ENCODE measurements around the gene NUBP1.

- TF ChIP-seq CTCF (IDR thresholded peaks at IDR 0.05 in 8 of 11, conservative IDR thresholded peaks at IDR 0.05 in 3 of 11) = no peak
- no peak for TF ChIP-seq POLR2AphosphoS5 (IDR thresholded peaks at IDR 0.05)
- TF ChIP-seq POLR2A (IDR thresholded peaks at IDR 0.05) = no peak
These were observed 27.3 kb downstream of the NUBP1 start for GRCh38 chr16:10770907-10771306.
